ENCODE data around the gene TMEM204. TPM values are rescaled to one million over a fixed set of nuclear protein-coding genes. Genes with fewer than 3 reads are reported as not detected.

TMEM204 gene
- polyA plus RNA-seq (2013), result 9.6 and 10.8 TPM in 2 replicates

DNA sequence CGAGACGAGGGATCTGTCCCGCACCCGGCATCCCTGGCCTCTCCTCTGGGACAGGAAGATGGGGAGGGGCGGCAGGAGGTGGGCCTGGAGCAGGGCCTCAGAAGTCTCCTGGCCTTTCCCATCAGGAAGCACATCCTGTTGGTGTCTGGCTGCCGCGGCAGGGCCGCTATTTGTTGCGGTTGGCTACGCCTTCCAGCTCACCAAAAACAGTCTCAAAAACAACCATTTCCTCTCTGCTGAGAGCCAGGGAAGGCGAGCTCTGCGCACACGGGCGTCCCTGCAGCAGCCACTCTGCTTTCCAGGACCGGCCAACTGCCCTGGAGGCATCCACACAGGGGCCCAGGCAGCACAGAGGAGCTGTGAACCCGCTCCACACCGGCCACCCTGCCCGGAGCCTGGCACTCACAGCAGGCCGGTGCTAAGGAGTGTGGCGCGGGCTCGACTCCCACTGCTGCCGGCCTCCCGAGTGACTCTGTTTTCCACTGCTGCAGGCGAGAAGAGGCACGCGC, at the start of gene TMEM204:
Gene TMEM204, plus strand, starts transcription at position 224 of the 509 bp plus-strand sequence. CDS start 610 bp downstream, outside the sequence.
- Histone ChIP-seq H3K18ac (ENCODE audit: low read length) (peak within 1 kb of the TSS; percentile 92), H2BK12ac (ENCODE audit: low read length) (peak within 1 kb of the TSS; percentile 95), H2AK5ac (ENCODE audit: low read length) (peak within 1 kb of the TSS; percentile 33), H2BK5ac (ENCODE audit: low read depth, low read length, poor library complexity) (peak within 1 kb of the TSS; percentile 96), H3K9ac (ENCODE audit: low read length) (no peak within 1 kb of the TSS), H3K14ac (ENCODE audit: low read length) (peak within 1 kb of the TSS; percentile 51), H3K36me3 (ENCODE audit: control insufficient read depth in 1 of 2, insufficient read depth in 2 of 2, low read length in 2 of 2) (peaks cover 19 to 24% of the 10 kb centered on the region in 2 experiments), H3K79me1 (ENCODE audit: low read length) (peaks cover 42% of the 10 kb centered on the region), H3K9me3 (ENCODE audit: insufficient read depth, low read depth, low read length) (no peaks in the 10 kb centered on the region), H2BK120ac (ENCODE audit: insufficient read depth, low read length, poor library complexity) (peak within 1 kb of the TSS; percentile 99), H3K4me2 (ENCODE audit: low read length) (peak within 1 kb of the TSS; percentile 57), H3K27ac (ENCODE audit: low read depth, low read length) (peak within 1 kb of the TSS; percentile 93), H2AFZ (ENCODE audit: insufficient read depth, low read length, poor library complexity) (peak within 1 kb of the TSS; percentile 31), H3K4ac (ENCODE audit: low read depth, low read length) (peak within 1 kb of the TSS; percentile 84), H3K23ac (ENCODE audit: low read length) (no peak within 1 kb of the TSS), H3K79me2 (ENCODE audit: control insufficient read depth, insufficient read depth, low read length, poor library complexity) (peaks cover 17% of the 10 kb centered on the region), H4K12ac (ENCODE audit: low read depth, low read length) (peak within 1 kb of the TSS; percentile 63), H3K27me3 (ENCODE audit: insufficient read depth, low read length) (no peaks in the 10 kb centered on the region), H4K91ac (ENCODE audit: low read depth, low read length) (peak within 1 kb of the TSS; percentile 98), H3K4me3 (ENCODE audit: low read depth, low read length) (peak within 1 kb of the TSS; percentile 55), H4K8ac (ENCODE audit: low read depth, low read length) (peak within 1 kb of the TSS; percentile 80), H3K4me1 (ENCODE audit: control insufficient read depth in 1 of 2, insufficient read depth in 2 of 2, low read length in 2 of 2) (peaks cover 53 to 57% of the 10 kb centered on the region in 2 experiments)
- no CpG with 5 or more reads among the region's 27 CpGs for WGBS (ENCODE audit: extremely low coverage, insufficient coverage, insufficient read length)
- no peak for DNase-seq

DNA sequence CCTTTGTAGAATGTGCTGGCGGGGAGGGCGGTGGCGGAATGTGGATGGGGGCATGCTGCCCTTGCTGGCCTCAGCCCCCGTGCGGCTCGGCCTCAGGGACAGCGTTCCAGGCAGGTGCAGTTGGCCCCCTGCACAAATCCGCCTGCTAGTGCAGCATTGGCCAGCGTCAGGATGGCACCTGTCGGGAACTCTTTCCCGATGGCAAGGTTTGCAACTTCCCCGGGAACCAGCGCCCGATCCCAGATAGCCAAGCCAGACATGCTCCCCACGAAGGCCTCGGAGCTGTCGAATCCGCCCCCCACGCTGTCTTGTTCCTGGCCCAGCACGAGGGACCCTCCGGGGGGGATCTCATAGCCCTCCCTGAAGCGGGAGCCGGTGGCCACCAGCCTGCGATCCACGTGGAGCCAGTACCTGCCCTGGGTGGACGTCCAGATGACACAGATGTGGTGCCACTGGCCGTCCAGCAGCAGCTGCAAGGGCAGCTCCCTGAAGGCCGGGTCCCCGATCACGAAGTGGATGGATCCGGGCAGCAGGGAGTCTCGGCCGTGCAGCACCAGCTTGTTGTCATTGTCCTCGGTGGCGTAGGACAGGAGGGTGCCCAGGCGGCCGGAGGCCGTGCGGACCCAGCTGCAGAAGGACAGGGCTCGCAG, 47.5 kb upstream of the TMEM204 start:
- Histone ChIP-seq H3K36me3 (ENCODE audit: control insufficient read depth in 1 of 2, insufficient read depth in 2 of 2, low read length in 2 of 2) (no peaks in the 10 kb centered on the region), H3K14ac (ENCODE audit: low read length) (no peak overlapping the region), H2BK120ac (ENCODE audit: insufficient read depth, low read length, poor library complexity) (no peak overlapping the region), H3K9me3 (ENCODE audit: insufficient read depth, low read depth, low read length) (peaks cover 3% of the 10 kb centered on the region), H2AK5ac (ENCODE audit: low read length) (no peak overlapping the region), H4K91ac (ENCODE audit: low read depth, low read length) (no peak overlapping the region), H3K23ac (ENCODE audit: low read length) (no peak overlapping the region), H3K27ac (ENCODE audit: low read depth, low read length) (no peak overlapping the region), H3K79me2 (ENCODE audit: control insufficient read depth, insufficient read depth, low read length, poor library complexity) (no peaks in the 10 kb centered on the region), H3K4me2 (ENCODE audit: low read length) (no peak overlapping the region), H2AFZ (ENCODE audit: insufficient read depth, low read length, poor library complexity) (no peak overlapping the region), H4K12ac (ENCODE audit: low read depth, low read length) (no peak overlapping the region), H3K4ac (ENCODE audit: low read depth, low read length) (no peak overlapping the region), H3K4me1 (ENCODE audit: control insufficient read depth in 1 of 2, insufficient read depth in 2 of 2, low read length in 2 of 2) (no peaks in the 10 kb centered on the region), H3K4me3 (ENCODE audit: low read depth, low read length) (no peak overlapping the region), H3K27me3 (ENCODE audit: insufficient read depth, low read length) (no peaks in the 10 kb centered on the region), H3K79me1 (ENCODE audit: low read length) (no peaks in the 10 kb centered on the region), H3K18ac (ENCODE audit: low read length) (no peak overlapping the region), H3K9ac (ENCODE audit: low read length) (no peak overlapping the region), H2BK12ac (ENCODE audit: low read length) (no peak overlapping the region), H2BK5ac (ENCODE audit: low read depth, low read length, poor library complexity) (no peak overlapping the region), H4K8ac (ENCODE audit: low read depth, low read length) (no peak overlapping the region)
- no peak for DNase-seq
- WGBS (ENCODE audit: extremely low coverage, insufficient coverage, insufficient read length), result no CpG with 5 or more reads among the region's 40 CpGs

DNA sequence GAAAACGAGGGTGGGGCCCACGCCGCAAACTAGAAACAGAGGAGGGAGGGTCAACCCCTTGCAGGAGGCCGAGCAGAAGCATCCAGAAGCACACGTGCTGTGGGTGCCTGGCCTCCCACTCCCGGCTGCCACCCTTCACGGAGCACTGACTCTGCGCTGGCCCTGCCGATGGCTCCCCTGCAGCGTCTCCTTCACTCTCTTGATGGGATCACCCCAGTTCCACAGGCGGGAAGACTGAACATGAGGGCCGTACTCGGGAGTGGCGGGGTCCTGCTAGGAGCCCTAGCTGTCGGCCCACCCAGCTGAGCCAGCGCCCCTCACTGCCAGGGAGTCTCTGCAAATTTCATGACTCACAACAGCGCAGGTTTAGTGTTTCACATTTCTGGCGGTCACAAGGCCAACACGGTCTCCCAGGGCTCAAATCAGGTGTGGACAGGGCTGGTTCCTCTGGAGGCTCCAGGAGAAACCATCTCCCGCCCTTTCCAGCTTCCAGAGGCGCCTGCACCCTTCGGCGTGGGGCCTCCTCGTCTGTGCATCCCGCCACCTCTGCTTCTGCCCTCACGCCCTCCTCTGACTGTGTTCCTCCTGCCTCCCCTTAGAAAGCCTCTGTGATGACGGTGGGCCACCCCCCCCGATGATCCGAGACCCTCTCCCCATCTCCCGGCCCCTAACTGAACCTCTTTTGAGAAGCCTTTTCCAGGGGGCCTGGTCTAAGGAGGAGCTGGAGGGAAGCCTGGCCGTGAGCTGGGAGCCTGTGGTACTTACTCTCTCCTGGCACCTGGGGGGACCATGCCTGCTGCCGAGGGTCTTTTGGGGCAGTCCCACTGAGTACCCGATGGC, 46.7 kb upstream of the TMEM204 start:
- no peaks in the 10 kb centered on the region for H3K4me1 ChIP-seq (ENCODE audit: control insufficient read depth in 1 of 2, insufficient read depth in 2 of 2, low read length in 2 of 2)

DNA sequence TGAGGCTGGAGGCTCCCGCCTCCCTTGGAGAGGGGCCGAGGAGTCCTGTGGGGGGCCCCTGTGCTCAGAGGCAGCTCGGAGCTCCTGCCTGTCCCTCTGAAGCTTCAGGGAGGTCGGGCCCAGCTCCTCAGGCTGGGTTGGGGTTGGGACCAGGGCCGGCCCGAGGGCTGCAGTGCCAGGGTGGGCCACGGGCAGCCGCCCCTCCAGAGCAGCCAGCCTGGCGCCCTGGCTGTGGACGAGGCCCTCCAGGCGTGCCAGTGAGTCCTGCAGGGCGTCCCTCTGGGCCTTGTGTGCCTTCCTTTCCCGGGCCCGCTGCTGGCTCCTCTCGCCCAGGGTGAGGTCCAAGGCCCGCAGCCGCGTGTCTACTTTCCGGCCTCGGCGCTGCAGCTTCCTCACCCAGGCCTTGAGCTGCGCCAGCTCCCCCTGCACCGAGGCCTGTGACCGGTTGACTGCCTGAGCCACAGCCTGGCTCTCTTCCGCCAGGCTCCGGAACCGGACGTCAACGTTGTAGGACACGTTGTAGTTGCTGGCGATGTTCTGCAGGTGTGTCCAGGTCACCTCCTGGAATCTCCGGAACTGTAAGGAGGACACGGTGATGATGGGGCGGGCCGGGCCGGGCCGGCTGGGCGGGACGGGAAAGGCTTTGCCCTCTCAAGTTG, 45.9 kb upstream of the TMEM204 start:
- Histone ChIP-seq H3K4me2 (ENCODE audit: low read length) (no peak overlapping the region), H3K27me3 (ENCODE audit: insufficient read depth, low read length) (no peaks in the 10 kb centered on the region), H2BK120ac (ENCODE audit: insufficient read depth, low read length, poor library complexity) (no peak overlapping the region), H2BK12ac (ENCODE audit: low read length) (no peak overlapping the region), H4K8ac (ENCODE audit: low read depth, low read length) (no peak overlapping the region), H3K36me3 (ENCODE audit: control insufficient read depth in 1 of 2, insufficient read depth in 2 of 2, low read length in 2 of 2) (no peaks in the 10 kb centered on the region), H3K9ac (ENCODE audit: low read length) (no peak overlapping the region), H3K4ac (ENCODE audit: low read depth, low read length) (no peak overlapping the region), H3K4me1 (ENCODE audit: control insufficient read depth in 1 of 2, insufficient read depth in 2 of 2, low read length in 2 of 2) (peaks cover under 1 to 2% of the 10 kb centered on the region in 2 experiments), H3K14ac (ENCODE audit: low read length) (no peak overlapping the region), H3K9me3 (ENCODE audit: insufficient read depth, low read depth, low read length) (no peaks in the 10 kb centered on the region), H3K18ac (ENCODE audit: low read length) (no peak overlapping the region), H3K79me1 (ENCODE audit: low read length) (peaks cover under 1% of the 10 kb centered on the region), H4K91ac (ENCODE audit: low read depth, low read length) (no peak overlapping the region), H3K4me3 (ENCODE audit: low read depth, low read length) (no peak overlapping the region), H3K23ac (ENCODE audit: low read length) (no peak overlapping the region), H2AFZ (ENCODE audit: insufficient read depth, low read length, poor library complexity) (no peak overlapping the region), H3K27ac (ENCODE audit: low read depth, low read length) (no peak overlapping the region), H4K12ac (ENCODE audit: low read depth, low read length) (no peak overlapping the region), H3K79me2 (ENCODE audit: control insufficient read depth, insufficient read depth, low read length, poor library complexity) (no peaks in the 10 kb centered on the region), H2BK5ac (ENCODE audit: low read depth, low read length, poor library complexity) (no peak overlapping the region), H2AK5ac (ENCODE audit: low read length) (no peak overlapping the region)
- WGBS (ENCODE audit: extremely low coverage, insufficient coverage, insufficient read length), result no CpG with 5 or more reads among the region's 39 CpGs
- no peak for DNase-seq

More for the DNA sequence above, 46.7 kb upstream of the TMEM204 start:
- H3K36me3 ChIP-seq (ENCODE audit: control insufficient read depth in 1 of 2, insufficient read depth in 2 of 2, low read length in 2 of 2), result no peaks in the 10 kb centered on the region
- H3K23ac ChIP-seq (ENCODE audit: low read length), result no peak overlapping the region
- DNase-seq, result no peak
- no peak overlapping the region for H2AK5ac ChIP-seq (ENCODE audit: low read length)
- H2BK120ac ChIP-seq (ENCODE audit: insufficient read depth, low read length, poor library complexity), result no peak overlapping the region
- H3K9me3 ChIP-seq (ENCODE audit: insufficient read depth, low read depth, low read length), result no peaks in the 10 kb centered on the region
- H2BK12ac ChIP-seq (ENCODE audit: low read length), result no peak overlapping the region
- H3K14ac ChIP-seq (ENCODE audit: low read length), result no peak overlapping the region
- H3K27ac ChIP-seq (ENCODE audit: low read depth, low read length), result no peak overlapping the region
- no peak overlapping the region for H3K4me3 ChIP-seq (ENCODE audit: low read depth, low read length)
- no peak overlapping the region for H3K18ac ChIP-seq (ENCODE audit: low read length)
- no peak overlapping the region for H3K4me2 ChIP-seq (ENCODE audit: low read length)
- H3K79me2 ChIP-seq (ENCODE audit: control insufficient read depth, insufficient read depth, low read length, poor library complexity), result no peaks in the 10 kb centered on the region
- no peaks in the 10 kb centered on the region for H3K27me3 ChIP-seq (ENCODE audit: insufficient read depth, low read length)
- no peak overlapping the region for H2AFZ ChIP-seq (ENCODE audit: insufficient read depth, low read length, poor library complexity)
- H2BK5ac ChIP-seq (ENCODE audit: low read depth, low read length, poor library complexity), result no peak overlapping the region
- no peak overlapping the region for H4K12ac ChIP-seq (ENCODE audit: low read depth, low read length)
- WGBS (ENCODE audit: extremely low coverage, insufficient coverage, insufficient read length), result no CpG with 5 or more reads among the region's 33 CpGs
- no peak overlapping the region for H4K8ac ChIP-seq (ENCODE audit: low read depth, low read length)
- no peak overlapping the region for H3K4ac ChIP-seq (ENCODE audit: low read depth, low read length)
- H3K9ac ChIP-seq (ENCODE audit: low read length), result no peak overlapping the region
- no peaks in the 10 kb centered on the region for H3K79me1 ChIP-seq (ENCODE audit: low read length)
- no peak overlapping the region for H4K91ac ChIP-seq (ENCODE audit: low read depth, low read length)

All from trophoblast cell (in vitro differentiated cells and primary cell).